ENCODE results near the gene CRB3. TPM values are rescaled to one million over a fixed set of nuclear protein-coding genes. Genes with fewer than 3 reads are reported as not detected.

CRB3 gene
- total and polyA plus RNA-seq, 2 donors (not counting 3 experiments of a cell fraction or from before 2014, with no cell fraction given) = not detected

- Histone ChIP-seq H3K9ac (replicated peaks; ENCODE audit: extremely low read depth, insufficient read depth, low read length) (no peak overlapping the region), H4K20me1 (replicated peaks; ENCODE audit: control insufficient read depth, extremely low read depth, insufficient read depth, low read length) (no peaks in the 10 kb centered on the region), H3K9me1 (replicated peaks; ENCODE audit: control insufficient read depth, extremely low read depth, insufficient read depth, low read length) (no peaks in the 10 kb centered on the region), H3K4me1 (ENCODE audit: control insufficient read depth, extremely low read depth, insufficient read depth, low read length) (no peaks in the 10 kb centered on the region), H3K9me3 (replicated peaks; ENCODE audit: control insufficient read depth, insufficient read depth, low read length) (no peaks in the 10 kb centered on the region), H3K36me3 (ENCODE audit: control insufficient read depth in 2 of 2, extremely low read depth in 1 of 2, insufficient read depth in 2 of 2, low read length in 2 of 2) (no peaks in the 10 kb centered on the region), H2AFZ (ENCODE audit: low read depth, low read length) (no peak overlapping the region), H3K27ac (ENCODE audit: insufficient read depth, low read depth, low read length) (no peak overlapping the region), H3K4me2 (ENCODE audit: insufficient read depth, low read length) (no peak overlapping the region), H3K4me3 (replicated peaks in 1 of 3; ENCODE audit: insufficient read depth in 1 of 3, low read depth in 1 of 3, low read length in 3 of 3) (no peak overlapping the region), H3K79me2 (ENCODE audit: control insufficient read depth, insufficient read depth, low read length) (no peaks in the 10 kb centered on the region), H3K27me3 (ENCODE audit: control insufficient read depth in 2 of 2, insufficient read depth in 2 of 2, low read length in 2 of 2) (no peaks in the 10 kb centered on the region)
- intact Hi-C loops (cut with micrococcal nuclease) = no loop called here
- POLR2A ChIA-PET = no interaction called here
- no peak for FAIRE-seq
- DNase-seq (ENCODE audit: low read depth, low spot score) = no peak
- TF ChIP-seq GATA2 (IDR thresholded peaks at IDR 0.05; ENCODE audit: insufficient read depth, insufficient read length, low read depth, low read length) (no peak), EZH2 (IDR thresholded peaks at IDR 0.05; ENCODE audit: borderline replicate concordance, low read depth, low read length, severe bottlenecking) (no peak), JUN (IDR thresholded peaks at IDR 0.05; ENCODE audit: borderline replicate concordance, insufficient read depth, insufficient read length, low read depth) (no peak), POLR2AphosphoS5 (IDR thresholded peaks at IDR 0.05; ENCODE audit: insufficient read depth, low read depth, low read length) (no peak), POLR2A (IDR thresholded peaks at IDR 0.05; ENCODE audit: low read depth, low read length) (no peak), FOS (IDR thresholded peaks at IDR 0.05; ENCODE audit: borderline replicate concordance, insufficient read depth, low read length) (no peak)
- TF ChIP-seq, protein P1, sequence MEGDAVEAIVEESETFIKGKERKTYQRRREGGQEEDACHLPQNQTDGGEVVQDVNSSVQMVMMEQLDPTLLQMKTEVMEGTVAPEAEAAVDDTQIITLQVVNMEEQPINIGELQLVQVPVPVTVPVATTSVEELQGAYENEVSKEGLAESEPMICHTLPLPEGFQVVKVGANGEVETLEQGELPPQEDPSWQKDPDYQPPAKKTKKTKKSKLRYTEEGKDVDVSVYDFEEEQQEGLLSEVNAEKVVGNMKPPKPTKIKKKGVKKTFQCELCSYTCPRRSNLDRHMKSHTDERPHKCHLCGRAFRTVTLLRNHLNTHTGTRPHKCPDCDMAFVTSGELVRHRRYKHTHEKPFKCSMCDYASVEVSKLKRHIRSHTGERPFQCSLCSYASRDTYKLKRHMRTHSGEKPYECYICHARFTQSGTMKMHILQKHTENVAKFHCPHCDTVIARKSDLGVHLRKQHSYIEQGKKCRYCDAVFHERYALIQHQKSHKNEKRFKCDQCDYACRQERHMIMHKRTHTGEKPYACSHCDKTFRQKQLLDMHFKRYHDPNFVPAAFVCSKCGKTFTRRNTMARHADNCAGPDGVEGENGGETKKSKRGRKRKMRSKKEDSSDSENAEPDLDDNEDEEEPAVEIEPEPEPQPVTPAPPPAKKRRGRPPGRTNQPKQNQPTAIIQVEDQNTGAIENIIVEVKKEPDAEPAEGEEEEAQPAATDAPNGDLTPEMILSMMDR (IDR thresholded peaks at IDR 0.05; ENCODE audit: extremely low read depth in 1 of 2, insufficient read depth in 1 of 2, low read depth in 1 of 2, low read length in 2 of 2) = no peak
- TF ChIP-seq, protein P2, sequence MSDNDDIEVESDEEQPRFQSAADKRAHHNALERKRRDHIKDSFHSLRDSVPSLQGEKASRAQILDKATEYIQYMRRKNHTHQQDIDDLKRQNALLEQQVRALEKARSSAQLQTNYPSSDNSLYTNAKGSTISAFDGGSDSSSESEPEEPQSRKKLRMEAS (IDR thresholded peaks at IDR 0.05; ENCODE audit: insufficient read depth, insufficient read length) = no peak
- CTCF ChIA-PET = interaction anchor here (1.0 to 1.5 kb wide), 3 partner anchors 8 to 50 kb away, joined by 3 read pairs; partner anchors contain the start of gene DENND1C
- BruUV-seq (replicated peaks) = no TSS peak
- dilution Hi-C loops (cut with MboI; ENCODE audit: extremely low pct_ligation_motif_present, low sequenced_read_pairs) = no loop called here
Observed at GRCh38 chr19:6490134-6490533, 26.1 kb downstream of the CRB3 start.

Data from endothelial cell of umbilical vein (primary cell).